Sigmoid colon (tissue), 7 donors: ENCODE results near the gene KCTD20. TPM values are rescaled to one million over a fixed set of nuclear protein-coding genes. Genes with fewer than 3 reads are reported as not detected.

ENCODE experiments used
- DNase-seq: peaks from one replicate; pipeline ENCODE4 v3.0.0-alpha.2; 2019
- H3K27ac ChIP-seq, 4 donors: fragments of 200-600 bp; sonication (generic); one replicate each; pipeline ENCODE4 v1.5.1; 2016 to 2019; ENCODE audit warnings: mild to moderate bottlenecking in 1 of 4
- H3K27me3 ChIP-seq, 3 donors: fragments of 200-600 bp; sonication (generic); one replicate each; pipeline ENCODE4 v1.5.1; 2019; ENCODE audit warnings: mild to moderate bottlenecking in 1 of 3
- H3K36me3 ChIP-seq, 4 donors: fragments of 200-600 bp; sonication (generic); one replicate each; pipeline ENCODE4 v1.5.1; 2016 to 2019
- H3K4me1 ChIP-seq, 4 donors: fragments of 200-600 bp; sonication (generic); one replicate each; pipeline ENCODE4 v1.5.1; 2017 to 2019
- H3K4me3 ChIP-seq, 4 donors: fragments of 200-600 bp; sonication (generic); one replicate each; pipeline ENCODE4 v1.5.1; 2017 to 2019; ENCODE audit warnings: mild to moderate bottlenecking in 2 of 4, moderate library complexity in 1 of 4
- H3K9me3 ChIP-seq, 4 donors: fragments of 200-600 bp in 3 of 4; sonication (generic) in 3 of 4; one replicate each; pipeline versions ENCODE4 v1.5.1 to v1.6.1; 2013 to 2019
- CTCF ChIP-seq, 4 experiments: fragments of 450-650 bp in 3 of 4; fragments of 200-600 bp in 1 of 4; IDR thresholded peaks; one replicate each; pipeline ENCODE4 v1.5.1; 2016 to 2019; ENCODE audit warnings: antibody characterized with exemption in 4 of 4, mild to moderate bottlenecking in 3 of 4, moderate library complexity in 2 of 4
- EP300 ChIP-seq, 4 donors: sonication (generic); formaldehyde crosslinking; IDR thresholded peaks; one replicate each; pipeline ENCODE4 v1.6.1; 2017; ENCODE audit warnings: antibody characterized with exemption in 4 of 4
- POLR2A ChIP-seq, 2 donors: fragments of 450-650 bp; IDR thresholded peaks; one replicate each; pipeline ENCODE4 v1.6.1; 2016; ENCODE audit warnings: antibody characterized with exemption in 2 of 2, mild to moderate bottlenecking in 2 of 2, moderate library complexity in 2 of 2
- POLR2AphosphoS5 ChIP-seq, 4 donors: sonication (generic); formaldehyde crosslinking; IDR thresholded peaks; one replicate each; pipeline ENCODE4 v1.6.1; 2017; ENCODE audit warnings: antibody characterized with exemption in 4 of 4
- WGBS, 2 donors: extraction: QIAGEN DNeasy Blood & Tissue Kit; methylation state at CpG; one replicate each; pipeline ENCODE4 v1.1.7; 2013; 5-methylcytosine and 5-hydroxymethylcytosine counted together
- intact Hi-C: fragments of 100-400 bp; cut with DNase I; formaldehyde crosslinking; loops from one replicate; pipeline ENCODE4 v1.15.1; 2023
- polyA plus RNA-seq, 3 donors: library from polyadenylated mRNA; stranded (reverse); fragments of 200-250 nt; gene quantifications; one replicate each; pipeline ENCODE4 v1.2.3, GENCODE V29; 2013
- total RNA-seq, 4 donors: library from RNA; depleted of rRNA; stranded (reverse); fragments of >200 nt; gene quantifications; one replicate each; pipeline ENCODE4 v1.1.0, GENCODE V29; 2016
- donor health status: healthy with polysubstance abuse.
- donor health status: Bipolar disorder and iron deficiency.
- donor health status: healthy.

Gene KCTD20
- total and polyA plus RNA-seq, 7 donors: 12.0 to 71.3 (median 48.5) TPM

GRCh38 chr6:36505744-36506534 is 63.1 kb downstream of the KCTD20 start:
- Histone ChIP-seq H3K4me3 (no peak overlapping the region), H3K4me1 (no peaks in the 10 kb centered on the region), H3K27me3 (no peaks in the 10 kb centered on the region), H3K9me3 (no peaks in the 10 kb centered on the region), H3K36me3 (peaks cover 0 to 71% (median 8%) of the 10 kb centered on the region in 4 donors), H3K27ac (no peak overlapping the region)
- intact Hi-C loops: no loop called here
- no peak for DNase-seq
- no peak for TF ChIP-seq POLR2A (IDR thresholded peaks at IDR 0.05)
- no peak for TF ChIP-seq POLR2AphosphoS5 (IDR thresholded peaks at IDR 0.05)
- no peak for TF ChIP-seq CTCF (IDR thresholded peaks at IDR 0.05)
- no peak for TF ChIP-seq EP300 (IDR thresholded peaks at IDR 0.05)
- WGBS, 2 donors: 37 to 63% methylated on average over 6 of the region's 6 CpGs

GRCh38 chr6:36506611-36507010 is 63.8 kb downstream of the KCTD20 start:
- no peaks in the 10 kb centered on the region for H3K27me3 ChIP-seq
- WGBS, 2 donors: 16 to 60% methylated on average over 2 of the region's 2 CpGs
- H3K27ac ChIP-seq: no peak overlapping the region
- no peaks in the 10 kb centered on the region for H3K4me1 ChIP-seq
- H3K9me3 ChIP-seq: no peaks in the 10 kb centered on the region
- intact Hi-C loops: no loop called here
- no peak for TF ChIP-seq CTCF (IDR thresholded peaks at IDR 0.05)
- TF ChIP-seq POLR2A (IDR thresholded peaks at IDR 0.05): no peak
- TF ChIP-seq POLR2AphosphoS5 (IDR thresholded peaks at IDR 0.05): no peak
- no peak for TF ChIP-seq EP300 (IDR thresholded peaks at IDR 0.05)
- no peak overlapping the region for H3K4me3 ChIP-seq
- peaks cover 0 to 74% (median 10%) of the 10 kb centered on the region in 4 donors for H3K36me3 ChIP-seq
- DNase-seq: no peak

- TF ChIP-seq POLR2A (IDR thresholded peaks at IDR 0.05) (no peak), CTCF (IDR thresholded peaks at IDR 0.05) (no peak), POLR2AphosphoS5 (IDR thresholded peaks at IDR 0.05) (no peak), EP300 (IDR thresholded peaks at IDR 0.05) (no peak)
- whole genome bisulfite sequencing, 2 donors: 86 to 91% methylated on average over 10 of the region's 10 CpGs
- Histone ChIP-seq H3K27me3 (no peaks in the 10 kb centered on the region), H3K9me3 (no peaks in the 10 kb centered on the region), H3K36me3 (peaks cover 0 to 83% (median 14%) of the 10 kb centered on the region in 4 donors), H3K4me1 (no peaks in the 10 kb centered on the region), H3K4me3 (no peak overlapping the region), H3K27ac (no peak overlapping the region)
- intact Hi-C loops: no loop called here
- no peak for DNase-seq
Observed at GRCh38 chr6:36508532-36508931, 65.7 kb downstream of the KCTD20 start.

- Histone ChIP-seq H3K27ac (no peak overlapping the region), H3K9me3 (no peaks in the 10 kb centered on the region), H3K36me3 (peaks cover 0 to 82% (median 19%) of the 10 kb centered on the region in 4 donors), H3K4me3 (no peak overlapping the region), H3K27me3 (no peaks in the 10 kb centered on the region), H3K4me1 (no peaks in the 10 kb centered on the region)
- intact Hi-C loops: no loop called here
- no peak for DNase-seq
- TF ChIP-seq POLR2AphosphoS5 (IDR thresholded peaks at IDR 0.05) (no peak), POLR2A (IDR thresholded peaks at IDR 0.05) (no peak), CTCF (IDR thresholded peaks at IDR 0.05) (no peak)
- 24 to 70% methylated on average over 3 of the region's 3 CpGs for WGBS, 2 donors
Observed at GRCh38 chr6:36510365-36510764, 67.6 kb downstream of the KCTD20 start.
